SU-DHL-6 (cell line): ENCODE measurements around the gene EPB41L5.

Experiments
- H2AFZ ChIP-seq: fragments of 200-600 bp; sonication (generic); 2 replicates; pipeline ENCODE4 v1.6.1; 2014; ENCODE audit warnings: low read depth, mild to moderate bottlenecking, moderate library complexity, mixed read lengths, antibody characterized with exemption, low read length; ENCODE audit not compliant: severe bottlenecking
- H3F3A ChIP-seq: fragments of 200-600 bp; shearing (Covaris generic); 2 replicates; pipeline ENCODE4 v1.6.0; 2016; ENCODE audit warnings: antibody characterized with exemption, mild to moderate bottlenecking; ENCODE audit not compliant: insufficient read depth
- H3K27ac ChIP-seq: fragments of 200-600 bp; sonication (generic); 2 replicates; pipeline ENCODE4 v1.5.1; 2016; ENCODE audit warnings: low read depth, mild to moderate bottlenecking, low read length, moderate library complexity, mixed read lengths
- H3K27me3 ChIP-seq: fragments of 200-600 bp; sonication (generic), shearing (Covaris generic); 2 replicates; pipeline ENCODE4 v1.6.0; 2014; ENCODE audit warnings: mild to moderate bottlenecking, low read length
- H3K36me3 ChIP-seq: fragments of 200-600 bp; sonication (generic); 2 replicates; pipeline ENCODE4 v1.6.1; 2014; ENCODE audit warnings: mild to moderate bottlenecking, low read length, mixed read lengths
- H3K4me2 ChIP-seq: fragments of 300-600, 200-600 bp; shearing (Covaris generic), sonication (generic); 2 replicates; pipeline ENCODE4 v1.6.0; 2014; ENCODE audit warnings: low read length, low read depth, mild to moderate bottlenecking; ENCODE audit not compliant: poor library complexity, severe bottlenecking
- H3K4me3 ChIP-seq: fragments of 200-600 bp; sonication (generic); 2 replicates; pipeline ENCODE4 v1.5.1; 2014; ENCODE audit warnings: antibody characterized with exemption, low read length, mild to moderate bottlenecking, mixed read lengths; ENCODE audit not compliant: insufficient read depth, poor library complexity, severe bottlenecking
- H3K79me2 ChIP-seq: fragments of 200-600 bp; sonication (generic); 2 replicates; pipeline ENCODE4 v1.6.1; 2014; ENCODE audit warnings: mild to moderate bottlenecking, low read length, moderate library complexity; ENCODE audit not compliant: insufficient read depth
- H3K9ac ChIP-seq: fragments of 200-600 bp; sonication (generic); 2 replicates; pipeline ENCODE4 v1.7.0; 2014; ENCODE audit warnings: mild to moderate bottlenecking, low read length
- H3K9me2 ChIP-seq: fragments of 200-600 bp; sonication (generic); replicated peaks from 2 replicates; pipeline ENCODE4 v1.6.1; 2014; ENCODE audit warnings: low read length; ENCODE audit not compliant: insufficient read depth
- H3K9me3 ChIP-seq: fragments of 200-600 bp; sonication (generic); 2 replicates; pipeline ENCODE4 v1.6.1; 2014; ENCODE audit warnings: low read length, mixed read lengths; ENCODE audit not compliant: insufficient read depth
- H4K20me1 ChIP-seq: fragments of 200-600 bp; sonication (generic); 2 replicates; pipeline ENCODE4 v1.6.1; 2014; ENCODE audit warnings: low read depth, mild to moderate bottlenecking, antibody characterized with exemption, low read length, moderate library complexity, mixed read lengths
- EZH2phosphoT487 ChIP-seq: fragments of 200-600 bp; sonication (generic), shearing (Covaris generic); conservative IDR thresholded peaks from 2 replicates; pipeline ENCODE4 v1.6.1; 2018; ENCODE audit warnings: mild to moderate bottlenecking, antibody characterized with exemption, low read length, moderate library complexity, mixed read lengths
- TF ChIP-seq, protein P1 (sequence below): fragments of 200-600 bp; sonication (generic); IDR thresholded peaks from one replicate; pipeline ENCODE4 v1.5.1; 2017; ENCODE audit warnings: antibody characterized with exemption, mild to moderate bottlenecking, low read length, moderate library complexity; ENCODE audit not compliant: insufficient read depth, poor library complexity, severe bottlenecking

The EPB41L5 gene

DNA sequence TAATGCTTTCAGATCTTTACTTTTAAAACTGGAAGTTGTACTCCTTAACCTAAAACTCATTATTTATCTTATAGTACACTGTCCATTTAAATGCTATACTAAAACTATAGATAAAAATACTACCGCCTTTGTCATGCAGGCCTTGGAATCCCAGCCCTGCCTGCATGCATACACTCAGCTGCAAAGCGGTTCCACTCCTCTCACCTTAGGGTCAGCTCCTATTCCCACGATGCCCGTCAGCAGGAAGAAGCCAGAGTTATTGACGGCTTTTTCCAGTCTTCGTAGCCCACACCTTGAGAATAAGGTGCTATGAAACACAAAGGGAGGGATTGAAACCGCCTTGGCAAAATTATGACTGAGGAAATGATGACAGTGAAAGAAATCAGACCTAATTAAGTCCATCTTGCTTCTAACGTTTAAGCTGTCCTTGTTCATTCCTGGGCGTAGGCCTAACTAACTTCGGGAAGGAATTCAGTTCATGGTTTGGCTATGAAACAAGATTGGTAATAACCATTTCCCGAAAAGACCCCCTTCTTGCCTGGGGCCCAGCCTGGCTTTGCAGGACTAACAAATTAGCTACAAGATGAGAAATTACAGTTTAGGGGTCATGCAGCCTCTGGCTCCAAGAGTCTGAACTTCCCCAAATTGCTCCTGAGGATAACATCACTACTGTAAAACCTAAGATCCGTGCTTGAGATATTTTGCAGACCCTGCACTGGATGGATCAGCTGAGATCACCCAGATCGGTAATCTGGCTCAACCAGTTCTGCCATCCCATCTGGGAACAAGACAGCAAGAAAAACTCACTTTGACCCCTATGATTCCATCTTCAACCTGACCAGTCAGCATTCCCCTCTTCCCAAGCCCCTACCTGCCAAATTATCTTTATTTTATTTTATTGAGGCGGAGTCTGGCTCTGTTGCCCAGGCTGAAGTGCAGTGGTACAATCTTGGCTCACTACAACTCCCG, 17.1 kb downstream of the EPB41L5 start:
- Histone ChIP-seq H3K79me2 (no peaks in the 10 kb centered on the region), H3K9me3 (no peaks in the 10 kb centered on the region), H3K4me2 (no peak overlapping the region)

DNA sequence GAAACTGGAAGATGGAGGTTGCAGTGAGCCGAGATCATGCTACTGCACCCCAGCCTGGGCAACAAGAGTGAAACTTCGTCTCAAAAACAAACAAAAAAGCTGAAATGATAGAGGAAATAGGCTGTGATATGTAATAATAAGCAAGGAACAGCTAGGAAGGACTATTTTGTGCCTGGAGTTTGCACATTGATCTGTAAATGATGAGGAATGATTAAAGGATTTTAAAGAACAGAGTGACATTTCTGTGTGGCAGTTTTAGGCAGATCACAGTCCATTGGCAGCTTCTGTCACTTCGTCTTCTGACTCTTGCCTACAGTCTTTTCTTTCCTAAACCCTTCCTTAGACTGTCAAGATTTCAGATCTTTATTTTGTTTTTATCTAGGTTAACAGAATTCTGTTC, 19.4 kb downstream of the EPB41L5 start:
- no peaks in the 10 kb centered on the region for H3K27me3 ChIP-seq
- H3K4me3 ChIP-seq = no peak overlapping the region
- H3K9me3 ChIP-seq = no peaks in the 10 kb centered on the region
- no peak overlapping the region for H2AFZ ChIP-seq
- H3K79me2 ChIP-seq = no peaks in the 10 kb centered on the region
- H4K20me1 ChIP-seq = 0 out of 2 replicates have a peak, but pooled peaks cover 2% of the 10 kb centered on the region
- H3F3A ChIP-seq = no peaks in the 10 kb centered on the region
- H3K4me2 ChIP-seq = no peak overlapping the region
- TF ChIP-seq, protein P1, sequence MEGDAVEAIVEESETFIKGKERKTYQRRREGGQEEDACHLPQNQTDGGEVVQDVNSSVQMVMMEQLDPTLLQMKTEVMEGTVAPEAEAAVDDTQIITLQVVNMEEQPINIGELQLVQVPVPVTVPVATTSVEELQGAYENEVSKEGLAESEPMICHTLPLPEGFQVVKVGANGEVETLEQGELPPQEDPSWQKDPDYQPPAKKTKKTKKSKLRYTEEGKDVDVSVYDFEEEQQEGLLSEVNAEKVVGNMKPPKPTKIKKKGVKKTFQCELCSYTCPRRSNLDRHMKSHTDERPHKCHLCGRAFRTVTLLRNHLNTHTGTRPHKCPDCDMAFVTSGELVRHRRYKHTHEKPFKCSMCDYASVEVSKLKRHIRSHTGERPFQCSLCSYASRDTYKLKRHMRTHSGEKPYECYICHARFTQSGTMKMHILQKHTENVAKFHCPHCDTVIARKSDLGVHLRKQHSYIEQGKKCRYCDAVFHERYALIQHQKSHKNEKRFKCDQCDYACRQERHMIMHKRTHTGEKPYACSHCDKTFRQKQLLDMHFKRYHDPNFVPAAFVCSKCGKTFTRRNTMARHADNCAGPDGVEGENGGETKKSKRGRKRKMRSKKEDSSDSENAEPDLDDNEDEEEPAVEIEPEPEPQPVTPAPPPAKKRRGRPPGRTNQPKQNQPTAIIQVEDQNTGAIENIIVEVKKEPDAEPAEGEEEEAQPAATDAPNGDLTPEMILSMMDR = no peak
- TF ChIP-seq EZH2phosphoT487 = no peak
- no peak overlapping the region for H3K27ac ChIP-seq
- no peaks in the 10 kb centered on the region for H3K36me3 ChIP-seq
- H3K9ac ChIP-seq = no peak overlapping the region
- H3K9me2 ChIP-seq = no peaks in the 10 kb centered on the region

More for the DNA sequence above, 17.1 kb downstream of the EPB41L5 start:
- no peaks in the 10 kb centered on the region for H3K27me3 ChIP-seq
- H3K4me3 ChIP-seq = no peak overlapping the region
- H4K20me1 ChIP-seq = 0 out of 2 replicates have a peak, but pooled peaks cover 2% of the 10 kb centered on the region
- no peak overlapping the region for H2AFZ ChIP-seq
- H3K9ac ChIP-seq = no peak overlapping the region
- H3K9me2 ChIP-seq = no peaks in the 10 kb centered on the region
- H3K27ac ChIP-seq = no peak overlapping the region
- H3F3A ChIP-seq = no peaks in the 10 kb centered on the region
- H3K36me3 ChIP-seq = no peaks in the 10 kb centered on the region
- TF ChIP-seq, protein P1 = no peak
- no peak for TF ChIP-seq EZH2phosphoT487

DNA sequence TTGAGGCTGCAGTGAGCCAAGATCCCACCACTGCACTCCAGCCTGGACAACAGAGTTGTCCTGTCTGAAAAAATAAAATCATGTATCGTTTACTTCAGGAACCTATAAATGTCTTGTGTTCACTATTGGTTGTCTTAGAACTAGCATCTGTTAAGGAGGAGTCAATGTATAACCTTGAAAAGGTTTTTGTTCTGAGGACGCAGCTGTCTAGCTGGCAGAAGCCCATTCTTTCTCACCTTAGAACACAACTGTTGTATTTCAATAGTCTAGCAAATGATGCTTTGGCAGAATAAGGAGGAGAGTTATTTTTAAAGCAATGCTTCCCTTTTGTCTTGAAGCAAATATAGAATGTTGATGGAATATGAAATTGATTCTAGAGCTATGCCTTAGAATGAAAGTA, 21.1 kb downstream of the EPB41L5 start:
- Histone ChIP-seq H3K27ac (no peak overlapping the region), H3F3A (no peaks in the 10 kb centered on the region), H3K4me2 (no peak overlapping the region), H2AFZ (no peak overlapping the region), H3K36me3 (no peaks in the 10 kb centered on the region), H3K79me2 (no peaks in the 10 kb centered on the region), H4K20me1 (0 out of 2 replicates have a peak, but pooled peaks cover 2% of the 10 kb centered on the region), H3K9me3 (no peaks in the 10 kb centered on the region), H3K9me2 (no peaks in the 10 kb centered on the region), H3K4me3 (no peak overlapping the region), H3K9ac (no peak overlapping the region), H3K27me3 (no peaks in the 10 kb centered on the region)
- TF ChIP-seq EZH2phosphoT487 = no peak
- TF ChIP-seq, protein P1 = no peak
